WTC11 (cell line): ENCODE results near the gene RLN3. TPM values are rescaled to one million over a fixed set of nuclear protein-coding genes. Genes with fewer than 3 reads are reported as not detected.

ENCODE experiments used
- ATAC-seq: fragments of 200-7000 bp; cut with Tn5 transposase; 2 replicates; pipeline ENCODE4 v1.10.0; 2021; ENCODE audit warnings: mild to moderate bottlenecking, moderate library complexity
- CTCF ChIA-PET: fragments of 300-600 bp; sonication (Branson Sonifier 250); formaldehyde crosslinking; loops from one replicate; lab custom pipeline; 2021; ENCODE audit warnings: antibody characterized with exemption; lab: Charles Lee
- POLR2A ChIA-PET: fragments of 350-600 bp; sonication (Branson Sonifier 250); formaldehyde crosslinking; loops from one replicate; lab custom pipeline; 2021; ENCODE audit warnings: antibody characterized with exemption; lab: Charles Lee
- DNase-seq: peaks from one replicate; pipeline ENCODE4 v3.0.0; 2021; ENCODE audit warnings: low spot score
- H3K27ac Mint-ChIP-seq: 2 replicates; pipeline ENCODE4 v1.8.0; 2021; ENCODE audit warnings: mixed read lengths
- H3K27me3 Mint-ChIP-seq: 2 replicates; pipeline ENCODE4 v1.8.0; 2021; ENCODE audit warnings: low read depth, mild to moderate bottlenecking, moderate library complexity, mixed read lengths
- H3K36me3 Mint-ChIP-seq: 2 replicates; pipeline ENCODE4 v1.8.0; 2021; ENCODE audit warnings: mixed read lengths
- H3K4me1 Mint-ChIP-seq: 2 replicates; pipeline ENCODE4 v1.8.0; 2022; ENCODE audit warnings: mixed read lengths
- H3K4me3 Mint-ChIP-seq: 2 replicates; pipeline ENCODE4 v1.8.0; 2021; ENCODE audit warnings: mild to moderate bottlenecking, moderate library complexity, mixed read lengths
- H3K9me3 Mint-ChIP-seq: 2 replicates; pipeline ENCODE4 v1.8.0; 2021; ENCODE audit warnings: mixed read lengths
- CREB1 ChIP-seq: sonication (generic); formaldehyde crosslinking; IDR thresholded peaks from 2 replicates; pipeline ENCODE4 v1.8.0; 2023; ENCODE audit warnings: mild to moderate bottlenecking, missing genetic modification reagents
- FOXK1 ChIP-seq: sonication (generic); formaldehyde crosslinking; IDR thresholded peaks from 2 replicates; pipeline ENCODE4 v1.8.0; 2022; ENCODE audit warnings: mild to moderate bottlenecking, moderate library complexity, missing genetic modification reagents
- GTF2I ChIP-seq: fragments of 250-450 bp; sonication (Bioruptor Pico); conservative IDR thresholded peaks from 2 replicates; pipeline ENCODE4 v1.4.0; 2021; ENCODE audit warnings: mild to moderate bottlenecking
- RORB ChIP-seq: fragments of 250-450 bp; sonication (Bioruptor Pico); IDR thresholded peaks from 2 replicates; pipeline ENCODE4 v1.9.0; 2021; ENCODE audit warnings: mild to moderate bottlenecking
- TP53 ChIP-seq: sonication (generic); formaldehyde crosslinking; IDR thresholded peaks from 2 replicates; pipeline ENCODE4 v1.8.1; 2023; ENCODE audit warnings: mild to moderate bottlenecking, missing genetic modification reagents
- ZNF416 ChIP-seq: fragments of 250-450 bp; sonication (Bioruptor Pico); IDR thresholded peaks from 2 replicates; pipeline ENCODE4 v1.9.0; 2021; ENCODE audit warnings: mild to moderate bottlenecking, inconsistent platforms
- ZNF671 ChIP-seq: fragments of 250-450 bp; sonication (Bioruptor Pico); IDR thresholded peaks from 2 replicates; pipeline ENCODE4 v1.8.0; 2021; ENCODE audit warnings: mild to moderate bottlenecking
- total RNA-seq: library from RNA; stranded (reverse); gene quantifications from 3 replicates; pipeline ENCODE4 v1.2.3, GENCODE V29; 2021
- TF ChIP-seq, protein P1 (sequence below): sonication (generic); formaldehyde crosslinking; IDR thresholded peaks from 2 replicates; pipeline ENCODE4 v1.8.0; 2023; ENCODE audit warnings: missing genetic modification reagents, mild to moderate bottlenecking, borderline replicate concordance
- TF ChIP-seq, protein P2 (sequence below): fragments of 250-450 bp; sonication (Bioruptor Pico); IDR thresholded peaks from 2 replicates; pipeline ENCODE4 v1.9.0; 2021; ENCODE audit warnings: mild to moderate bottlenecking, borderline replicate concordance
- TF ChIP-seq, protein P3 (sequence below): sonication (generic); formaldehyde crosslinking; IDR thresholded peaks from 2 replicates; pipeline ENCODE4 v1.8.1; 2023; ENCODE audit warnings: mild to moderate bottlenecking, moderate library complexity, missing genetic modification reagents
- TF ChIP-seq, protein P4 (sequence below): sonication (generic); formaldehyde crosslinking; IDR thresholded peaks from 2 replicates; pipeline ENCODE4 v1.8.0; 2023; ENCODE audit warnings: missing genetic modification reagents
- TF ChIP-seq, protein P5 (sequence below): sonication (generic); formaldehyde crosslinking; IDR thresholded peaks from 2 replicates; pipeline ENCODE4 v1.8.1; 2023; ENCODE audit warnings: mild to moderate bottlenecking, missing genetic modification reagents, moderate library complexity
- TF ChIP-seq, protein P6 (sequence below): sonication (generic); formaldehyde crosslinking; IDR thresholded peaks from 2 replicates; pipeline ENCODE4 v1.8.0; 2022; ENCODE audit warnings: mild to moderate bottlenecking, missing genetic modification reagents

Gene RLN3
- total RNA-seq, 1 experiment from 2014 or later: not detected

DNA sequence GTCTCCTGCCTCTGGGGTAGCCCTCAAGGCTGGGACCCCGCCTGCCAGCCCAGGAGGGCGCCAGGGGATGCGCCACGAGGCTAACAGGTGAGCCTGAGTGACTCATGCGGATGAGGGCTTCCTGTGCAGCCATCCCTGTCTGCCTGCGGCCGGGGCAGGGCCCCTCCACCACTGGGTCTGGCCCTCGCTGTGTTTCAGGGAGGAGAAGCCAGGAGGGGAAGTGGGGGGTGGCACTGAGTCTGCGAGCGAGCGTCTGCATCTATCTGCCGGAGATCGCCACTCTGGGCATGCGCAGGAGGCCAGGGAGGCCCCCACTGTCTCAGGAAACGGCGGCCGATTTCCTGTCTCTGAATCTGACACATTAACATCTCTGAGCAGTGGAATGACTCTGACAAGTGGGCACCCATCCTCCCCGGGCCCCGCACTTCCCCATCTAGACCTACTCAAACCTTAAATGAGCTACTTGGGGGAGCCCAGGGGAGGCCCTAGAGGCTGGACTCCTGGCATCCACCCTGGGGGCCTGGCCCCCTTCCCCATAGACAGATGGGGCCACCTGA is 41.5 kb upstream of the RLN3 start (continued):
- TF ChIP-seq, protein P1, sequence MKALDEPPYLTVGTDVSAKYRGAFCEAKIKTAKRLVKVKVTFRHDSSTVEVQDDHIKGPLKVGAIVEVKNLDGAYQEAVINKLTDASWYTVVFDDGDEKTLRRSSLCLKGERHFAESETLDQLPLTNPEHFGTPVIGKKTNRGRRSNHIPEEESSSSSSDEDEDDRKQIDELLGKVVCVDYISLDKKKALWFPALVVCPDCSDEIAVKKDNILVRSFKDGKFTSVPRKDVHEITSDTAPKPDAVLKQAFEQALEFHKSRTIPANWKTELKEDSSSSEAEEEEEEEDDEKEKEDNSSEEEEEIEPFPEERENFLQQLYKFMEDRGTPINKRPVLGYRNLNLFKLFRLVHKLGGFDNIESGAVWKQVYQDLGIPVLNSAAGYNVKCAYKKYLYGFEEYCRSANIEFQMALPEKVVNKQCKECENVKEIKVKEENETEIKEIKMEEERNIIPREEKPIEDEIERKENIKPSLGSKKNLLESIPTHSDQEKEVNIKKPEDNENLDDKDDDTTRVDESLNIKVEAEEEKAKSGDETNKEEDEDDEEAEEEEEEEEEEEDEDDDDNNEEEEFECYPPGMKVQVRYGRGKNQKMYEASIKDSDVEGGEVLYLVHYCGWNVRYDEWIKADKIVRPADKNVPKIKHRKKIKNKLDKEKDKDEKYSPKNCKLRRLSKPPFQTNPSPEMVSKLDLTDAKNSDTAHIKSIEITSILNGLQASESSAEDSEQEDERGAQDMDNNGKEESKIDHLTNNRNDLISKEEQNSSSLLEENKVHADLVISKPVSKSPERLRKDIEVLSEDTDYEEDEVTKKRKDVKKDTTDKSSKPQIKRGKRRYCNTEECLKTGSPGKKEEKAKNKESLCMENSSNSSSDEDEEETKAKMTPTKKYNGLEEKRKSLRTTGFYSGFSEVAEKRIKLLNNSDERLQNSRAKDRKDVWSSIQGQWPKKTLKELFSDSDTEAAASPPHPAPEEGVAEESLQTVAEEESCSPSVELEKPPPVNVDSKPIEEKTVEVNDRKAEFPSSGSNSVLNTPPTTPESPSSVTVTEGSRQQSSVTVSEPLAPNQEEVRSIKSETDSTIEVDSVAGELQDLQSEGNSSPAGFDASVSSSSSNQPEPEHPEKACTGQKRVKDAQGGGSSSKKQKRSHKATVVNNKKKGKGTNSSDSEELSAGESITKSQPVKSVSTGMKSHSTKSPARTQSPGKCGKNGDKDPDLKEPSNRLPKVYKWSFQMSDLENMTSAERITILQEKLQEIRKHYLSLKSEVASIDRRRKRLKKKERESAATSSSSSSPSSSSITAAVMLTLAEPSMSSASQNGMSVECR (CRISPR knock-in tag): no peak

DNA sequence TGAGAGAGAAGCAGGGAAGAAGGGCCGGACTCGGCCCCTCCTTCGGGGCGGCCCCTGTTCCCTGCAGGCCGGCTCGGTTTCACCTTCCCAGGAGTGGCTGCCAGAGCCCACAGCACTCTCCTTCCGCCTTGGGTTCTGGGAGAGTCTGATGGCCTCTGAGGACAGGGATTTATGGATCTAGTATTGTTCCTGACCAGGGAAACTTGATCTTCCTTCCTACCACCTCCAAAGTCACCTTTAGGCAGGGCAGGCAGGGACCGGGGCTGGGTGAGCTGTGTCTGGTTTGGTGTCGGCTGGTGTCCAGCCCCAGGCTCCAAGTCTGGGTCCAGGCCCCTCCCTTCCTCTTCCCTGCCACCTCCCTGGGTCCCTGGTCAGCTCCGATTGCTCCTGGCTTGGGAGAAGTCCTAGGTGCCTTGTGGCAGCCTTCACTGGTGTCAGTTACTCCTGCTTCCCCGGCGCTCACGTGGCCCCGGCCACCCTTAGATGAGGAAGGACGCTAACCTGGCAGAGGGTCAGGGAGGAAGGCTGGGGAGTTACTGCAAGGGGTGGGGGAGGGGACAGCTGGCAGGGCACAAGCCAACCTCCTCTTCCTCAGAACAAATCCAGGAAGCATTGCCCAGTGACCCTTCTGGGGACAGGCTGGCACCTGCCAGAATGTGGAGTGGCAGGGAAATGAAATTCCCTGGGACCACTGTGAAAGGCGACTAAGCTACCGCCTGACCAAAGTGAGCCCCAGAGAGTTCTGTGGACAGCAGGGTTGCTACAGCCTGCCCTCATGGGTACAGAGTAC is 40.7 kb upstream of the RLN3 start:
- POLR2A ChIA-PET: interaction anchor here (0.5 to 1.0 kb wide), 5 partner anchors 9 to 161 kb away, joined by 3 to 6 read pairs (median 4); no protein-coding TSS in a partner anchor
- no peaks in the 10 kb centered on the region for H3K27me3 Mint-ChIP-seq

DNA sequence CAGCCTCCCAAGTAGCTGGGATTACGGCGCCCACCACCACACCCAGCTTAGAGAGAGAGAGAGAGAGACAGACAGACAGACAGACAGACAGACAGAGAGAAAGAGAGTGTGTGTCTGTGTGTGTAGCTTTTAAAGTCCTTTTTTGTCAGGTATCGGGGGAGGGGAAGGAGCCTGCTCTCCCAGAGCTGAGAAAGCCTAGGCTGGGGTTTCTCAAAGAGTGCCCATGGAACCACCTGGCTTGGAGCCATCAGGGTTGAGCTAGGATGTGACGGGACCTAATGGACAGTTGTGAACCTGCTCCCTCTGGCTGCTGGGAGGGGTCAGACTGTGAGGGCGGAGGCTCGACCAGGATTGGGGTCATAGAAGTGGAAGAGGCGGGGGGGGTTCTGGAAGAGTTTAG is 38.5 kb upstream of the RLN3 start:
- POLR2A ChIA-PET: interaction anchor here (1.4 to 1.6 kb wide), 2 partner anchors 11 to 27 kb away, joined by 5 to 7 read pairs; no protein-coding TSS in a partner anchor
- TF ChIP-seq, protein P2, sequence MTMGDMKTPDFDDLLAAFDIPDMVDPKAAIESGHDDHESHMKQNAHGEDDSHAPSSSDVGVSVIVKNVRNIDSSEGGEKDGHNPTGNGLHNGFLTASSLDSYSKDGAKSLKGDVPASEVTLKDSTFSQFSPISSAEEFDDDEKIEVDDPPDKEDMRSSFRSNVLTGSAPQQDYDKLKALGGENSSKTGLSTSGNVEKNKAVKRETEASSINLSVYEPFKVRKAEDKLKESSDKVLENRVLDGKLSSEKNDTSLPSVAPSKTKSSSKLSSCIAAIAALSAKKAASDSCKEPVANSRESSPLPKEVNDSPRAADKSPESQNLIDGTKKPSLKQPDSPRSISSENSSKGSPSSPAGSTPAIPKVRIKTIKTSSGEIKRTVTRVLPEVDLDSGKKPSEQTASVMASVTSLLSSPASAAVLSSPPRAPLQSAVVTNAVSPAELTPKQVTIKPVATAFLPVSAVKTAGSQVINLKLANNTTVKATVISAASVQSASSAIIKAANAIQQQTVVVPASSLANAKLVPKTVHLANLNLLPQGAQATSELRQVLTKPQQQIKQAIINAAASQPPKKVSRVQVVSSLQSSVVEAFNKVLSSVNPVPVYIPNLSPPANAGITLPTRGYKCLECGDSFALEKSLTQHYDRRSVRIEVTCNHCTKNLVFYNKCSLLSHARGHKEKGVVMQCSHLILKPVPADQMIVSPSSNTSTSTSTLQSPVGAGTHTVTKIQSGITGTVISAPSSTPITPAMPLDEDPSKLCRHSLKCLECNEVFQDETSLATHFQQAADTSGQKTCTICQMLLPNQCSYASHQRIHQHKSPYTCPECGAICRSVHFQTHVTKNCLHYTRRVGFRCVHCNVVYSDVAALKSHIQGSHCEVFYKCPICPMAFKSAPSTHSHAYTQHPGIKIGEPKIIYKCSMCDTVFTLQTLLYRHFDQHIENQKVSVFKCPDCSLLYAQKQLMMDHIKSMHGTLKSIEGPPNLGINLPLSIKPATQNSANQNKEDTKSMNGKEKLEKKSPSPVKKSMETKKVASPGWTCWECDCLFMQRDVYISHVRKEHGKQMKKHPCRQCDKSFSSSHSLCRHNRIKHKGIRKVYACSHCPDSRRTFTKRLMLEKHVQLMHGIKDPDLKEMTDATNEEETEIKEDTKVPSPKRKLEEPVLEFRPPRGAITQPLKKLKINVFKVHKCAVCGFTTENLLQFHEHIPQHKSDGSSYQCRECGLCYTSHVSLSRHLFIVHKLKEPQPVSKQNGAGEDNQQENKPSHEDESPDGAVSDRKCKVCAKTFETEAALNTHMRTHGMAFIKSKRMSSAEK (CRISPR knock-in tag): no peak
- TF ChIP-seq CREB1 (CRISPR knock-in tag) (no peak), RORB (no peak), FOXK1 (CRISPR knock-in tag) (no peak), ZNF416 (no peak)
- TF ChIP-seq, protein P3, sequence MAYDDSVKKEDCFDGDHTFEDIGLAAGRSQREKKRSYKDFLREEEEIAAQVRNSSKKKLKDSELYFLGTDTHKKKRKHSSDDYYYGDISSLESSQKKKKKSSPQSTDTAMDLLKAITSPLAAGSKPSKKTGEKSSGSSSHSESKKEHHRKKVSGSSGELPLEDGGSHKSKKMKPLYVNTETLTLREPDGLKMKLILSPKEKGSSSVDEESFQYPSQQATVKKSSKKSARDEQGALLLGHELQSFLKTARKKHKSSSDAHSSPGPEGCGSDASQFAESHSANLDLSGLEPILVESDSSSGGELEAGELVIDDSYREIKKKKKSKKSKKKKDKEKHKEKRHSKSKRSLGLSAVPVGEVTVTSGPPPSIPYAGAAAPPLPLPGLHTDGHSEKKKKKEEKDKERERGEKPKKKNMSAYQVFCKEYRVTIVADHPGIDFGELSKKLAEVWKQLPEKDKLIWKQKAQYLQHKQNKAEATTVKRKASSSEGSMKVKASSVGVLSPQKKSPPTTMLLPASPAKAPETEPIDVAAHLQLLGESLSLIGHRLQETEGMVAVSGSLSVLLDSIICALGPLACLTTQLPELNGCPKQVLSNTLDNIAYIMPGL (CRISPR knock-in tag): no peak
- TF ChIP-seq, protein P4, sequence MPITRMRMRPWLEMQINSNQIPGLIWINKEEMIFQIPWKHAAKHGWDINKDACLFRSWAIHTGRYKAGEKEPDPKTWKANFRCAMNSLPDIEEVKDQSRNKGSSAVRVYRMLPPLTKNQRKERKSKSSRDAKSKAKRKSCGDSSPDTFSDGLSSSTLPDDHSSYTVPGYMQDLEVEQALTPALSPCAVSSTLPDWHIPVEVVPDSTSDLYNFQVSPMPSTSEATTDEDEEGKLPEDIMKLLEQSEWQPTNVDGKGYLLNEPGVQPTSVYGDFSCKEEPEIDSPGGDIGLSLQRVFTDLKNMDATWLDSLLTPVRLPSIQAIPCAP (CRISPR knock-in tag): no peak
- TF ChIP-seq, protein P5, sequence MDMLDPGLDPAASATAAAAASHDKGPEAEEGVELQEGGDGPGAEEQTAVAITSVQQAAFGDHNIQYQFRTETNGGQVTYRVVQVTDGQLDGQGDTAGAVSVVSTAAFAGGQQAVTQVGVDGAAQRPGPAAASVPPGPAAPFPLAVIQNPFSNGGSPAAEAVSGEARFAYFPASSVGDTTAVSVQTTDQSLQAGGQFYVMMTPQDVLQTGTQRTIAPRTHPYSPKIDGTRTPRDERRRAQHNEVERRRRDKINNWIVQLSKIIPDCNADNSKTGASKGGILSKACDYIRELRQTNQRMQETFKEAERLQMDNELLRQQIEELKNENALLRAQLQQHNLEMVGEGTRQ (CRISPR knock-in tag): no peak
- TF ChIP-seq, all 79 proteins: peak for 0
- Mint-ChIP-seq H3K4me3 (no peak overlapping the region), H3K4me1 (peaks cover 52% of the 10 kb centered on the region), H3K27ac (peak overlapping the region; percentile 73; the same call in 1 of the 2 replicates), H3K36me3 (peaks cover 8% of the 10 kb centered on the region), H3K9me3 (no peaks in the 10 kb centered on the region), H3K27me3 (no peaks in the 10 kb centered on the region)
- ATAC-seq: peak; percentile 2; the same call in 1 of the 2 replicates
- CTCF ChIA-PET: interaction anchor here (1.1 to 3.4 kb wide), 6 partner anchors 11 to 70 kb away, joined by 4 to 22 read pairs (median 12); partner anchors contain the start of gene IL27RA
- no peak for DNase-seq

More for the DNA sequence above, 40.7 kb upstream of the RLN3 start:
- H3K36me3 Mint-ChIP-seq: peaks cover 7% of the 10 kb centered on the region
- H3K9me3 Mint-ChIP-seq: no peaks in the 10 kb centered on the region
- peak overlapping the region; percentile 36 for H3K4me3 Mint-ChIP-seq
- peaks cover 63% of the 10 kb centered on the region for H3K4me1 Mint-ChIP-seq
- 0 out of 2 replicates have a peak, but pooled peaks have one; percentile 38 for TF ChIP-seq TP53 (CRISPR knock-in tag)
- no peak for TF ChIP-seq GTF2I (CRISPR knock-in tag)
- no peak for TF ChIP-seq ZNF671 (CRISPR knock-in tag)
- TF ChIP-seq, protein P5 (CRISPR knock-in tag): 0 out of 2 replicates have a peak, but pooled peaks have one; percentile 6
- TF ChIP-seq, protein P6, sequence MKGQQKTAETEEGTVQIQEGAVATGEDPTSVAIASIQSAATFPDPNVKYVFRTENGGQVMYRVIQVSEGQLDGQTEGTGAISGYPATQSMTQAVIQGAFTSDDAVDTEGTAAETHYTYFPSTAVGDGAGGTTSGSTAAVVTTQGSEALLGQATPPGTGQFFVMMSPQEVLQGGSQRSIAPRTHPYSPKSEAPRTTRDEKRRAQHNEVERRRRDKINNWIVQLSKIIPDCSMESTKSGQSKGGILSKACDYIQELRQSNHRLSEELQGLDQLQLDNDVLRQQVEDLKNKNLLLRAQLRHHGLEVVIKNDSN (CRISPR knock-in tag): no peak
- H3K27ac Mint-ChIP-seq: peak overlapping the region; percentile 92
- CTCF ChIA-PET: interaction anchor here (0.9 to 3.4 kb wide), 8 partner anchors 8 to 72 kb away, joined by 3 to 22 read pairs (median 4); partner anchors contain the start of gene IL27RA
- DNase-seq (no peak), ATAC-seq (no peak)
